ENCODE data around the gene CDK10.
A peak's percentile ranks its signal among the peaks of the same experiment; 100 is the strongest.

The CDK10 gene

DNA sequence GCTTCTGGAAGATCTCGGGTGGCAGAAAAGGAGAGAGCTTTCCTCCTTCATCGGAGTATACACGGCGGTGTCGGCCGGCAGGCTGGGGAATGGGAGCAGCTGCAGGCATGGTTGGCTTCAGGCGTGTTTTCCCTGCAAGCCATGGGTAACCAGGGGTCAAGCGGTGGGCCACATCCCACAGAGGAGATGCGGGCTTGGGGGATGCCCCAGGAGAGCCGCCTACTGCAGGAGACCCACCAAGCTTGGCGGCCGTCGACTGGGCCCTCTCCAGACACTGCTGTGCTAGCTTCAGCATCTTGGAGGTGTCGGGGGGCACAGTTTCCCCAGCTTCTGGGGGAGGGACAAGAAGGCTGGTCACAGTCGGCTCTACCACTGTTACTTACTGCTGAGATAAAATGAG lies 30.0 kb downstream of the CDK10 start:
- Histone ChIP-seq H3K4me1 (ENCODE audit: control insufficient read depth, insufficient read depth, low read length) (peaks cover 11% of the 10 kb centered on the region), H3K4me3 (ENCODE audit: low read length in 2 of 2) (no peak overlapping the region), H3K36me3 (ENCODE audit: control insufficient read depth in 2 of 2, insufficient read depth in 2 of 2, low read length in 2 of 2) (no peaks in the 10 kb centered on the region), H3K27me3 (ENCODE audit: control insufficient read depth in 1 of 2, insufficient read depth in 2 of 2, low read length in 2 of 2) (peaks cover 0 to 7% of the 10 kb centered on the region in 2 donors), H3K27ac (ENCODE audit: low read length) (no peak overlapping the region), H3K9ac (ENCODE audit: low read length in 2 of 2) (no peak overlapping the region), H3K9me3 (ENCODE audit: control insufficient read depth in 2 of 2, low read length in 2 of 2) (no peaks in the 10 kb centered on the region)

DNA sequence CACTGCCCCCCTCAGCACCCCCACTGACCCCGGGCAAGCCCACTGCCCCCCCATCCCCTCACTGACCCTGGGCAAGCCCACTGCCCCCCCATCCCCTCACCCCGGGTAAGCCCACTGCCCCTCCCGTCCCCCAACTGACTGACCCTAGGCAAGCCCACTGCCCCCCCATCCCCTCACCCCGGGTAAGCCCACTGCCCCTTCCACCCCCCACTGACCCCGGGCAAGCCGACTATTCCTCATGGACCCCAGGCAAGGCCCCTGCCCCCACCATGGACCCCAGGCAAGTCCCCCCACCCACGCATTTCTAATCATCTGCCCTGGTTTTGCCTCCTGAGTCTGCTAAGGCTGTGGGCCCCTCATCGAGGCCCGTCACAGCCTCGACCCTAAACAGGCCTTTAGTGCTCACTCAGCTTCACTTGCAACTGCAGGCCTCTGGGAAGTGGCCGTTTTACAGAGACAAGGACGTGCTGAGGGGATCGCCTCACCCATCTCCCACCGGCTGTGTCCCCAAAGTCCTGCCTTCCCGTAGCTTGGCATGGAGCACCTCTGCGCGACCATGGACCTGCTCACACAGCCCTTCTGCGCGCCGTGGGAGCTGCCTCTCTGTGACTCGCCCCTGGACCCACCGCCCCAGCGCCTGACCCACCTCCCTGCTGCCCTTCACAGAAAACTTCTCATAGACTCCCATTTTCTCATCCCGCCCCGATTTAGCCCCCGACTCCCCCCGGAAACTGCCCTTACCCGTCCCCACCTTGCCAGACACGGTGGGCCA lies 30.6 kb downstream of the CDK10 start:
- H3K4me1 ChIP-seq (ENCODE audit: control insufficient read depth, insufficient read depth, low read length) = peaks cover 13% of the 10 kb centered on the region
- H3K4me3 ChIP-seq (ENCODE audit: low read length in 2 of 2) = no peak overlapping the region
- peaks cover 0 to 2% of the 10 kb centered on the region in 2 donors for H3K27me3 ChIP-seq (ENCODE audit: control insufficient read depth in 1 of 2, insufficient read depth in 2 of 2, low read length in 2 of 2)
- no peak overlapping the region for H3K27ac ChIP-seq (ENCODE audit: low read length)
- H3K36me3 ChIP-seq (ENCODE audit: control insufficient read depth in 2 of 2, insufficient read depth in 2 of 2, low read length in 2 of 2) = no peaks in the 10 kb centered on the region
- no peaks in the 10 kb centered on the region for H3K9me3 ChIP-seq (ENCODE audit: control insufficient read depth in 2 of 2, low read length in 2 of 2)
- H3K9ac ChIP-seq (ENCODE audit: low read length in 2 of 2) = no peak overlapping the region

DNA sequence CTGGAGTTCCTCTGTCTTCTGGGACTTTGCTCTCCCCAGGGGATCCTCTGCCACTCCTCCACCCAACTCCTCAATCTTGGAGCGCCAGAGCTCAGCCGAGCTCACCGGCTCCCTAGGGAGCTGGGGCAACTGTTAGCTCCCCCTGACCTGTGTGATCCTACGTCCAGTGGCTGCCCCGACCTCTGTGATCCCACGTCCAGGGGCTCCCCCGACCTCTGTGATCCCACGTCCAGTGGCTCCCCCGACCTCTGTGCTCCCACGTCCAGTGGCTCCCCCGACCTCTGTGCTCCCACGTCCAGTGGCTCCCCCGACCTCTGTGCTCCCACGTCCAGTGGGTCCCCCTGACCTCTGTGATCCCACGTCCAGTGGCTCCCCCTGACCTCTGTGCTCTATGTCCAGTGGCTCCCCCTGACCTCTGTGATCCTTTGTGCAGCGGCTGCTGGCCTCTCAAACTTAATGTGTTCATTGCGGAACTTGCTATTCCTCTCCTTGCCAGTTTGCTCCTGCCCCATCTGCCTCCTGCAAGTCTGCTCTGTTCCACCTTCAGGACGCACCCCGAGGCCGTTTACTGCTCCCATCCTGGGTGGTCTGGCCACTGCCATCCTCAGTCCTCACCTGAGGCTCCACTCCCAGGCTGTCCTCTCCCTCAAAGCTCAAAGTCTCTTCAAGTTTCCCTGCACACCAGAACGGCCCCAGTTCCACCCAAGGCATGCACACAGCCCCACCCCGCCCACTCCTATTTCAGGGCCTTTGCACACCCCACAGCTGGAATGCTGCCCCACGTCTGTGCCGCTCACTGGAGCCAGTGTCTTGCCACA lies 31.4 kb downstream of the CDK10 start:
- H3K27me3 ChIP-seq (ENCODE audit: control insufficient read depth in 1 of 2, insufficient read depth in 2 of 2, low read length in 2 of 2) = no peaks in the 10 kb centered on the region
- peaks cover 19% of the 10 kb centered on the region for H3K4me1 ChIP-seq (ENCODE audit: control insufficient read depth, insufficient read depth, low read length)
- H3K27ac ChIP-seq (ENCODE audit: low read length) = no peak overlapping the region
- H3K9ac ChIP-seq (ENCODE audit: low read length in 2 of 2) = no peak overlapping the region
- H3K4me3 ChIP-seq (ENCODE audit: low read length in 2 of 2) = no peak overlapping the region
- peaks cover 0 to 3% of the 10 kb centered on the region in 2 donors for H3K36me3 ChIP-seq (ENCODE audit: control insufficient read depth in 2 of 2, insufficient read depth in 2 of 2, low read length in 2 of 2)
- no peaks in the 10 kb centered on the region for H3K9me3 ChIP-seq (ENCODE audit: control insufficient read depth in 2 of 2, low read length in 2 of 2)

DNA sequence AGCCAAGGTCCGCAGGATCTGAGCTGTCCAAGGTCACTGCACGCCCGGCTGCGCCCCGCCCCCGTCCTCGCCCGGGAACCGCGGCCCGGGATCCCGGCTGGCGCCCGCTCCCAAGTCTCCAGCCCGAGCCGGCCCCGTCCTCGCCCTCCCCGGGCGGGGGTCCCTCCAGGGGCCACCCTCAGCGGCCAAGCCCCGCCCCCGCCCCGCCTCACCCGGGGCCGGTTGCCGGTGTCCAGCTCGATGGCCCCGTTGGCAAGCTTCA lies 34.0 kb downstream of the CDK10 start:
- Histone ChIP-seq H3K4me1 (ENCODE audit: control insufficient read depth, insufficient read depth, low read length) (peaks cover 34% of the 10 kb centered on the region), H3K27me3 (ENCODE audit: control insufficient read depth in 1 of 2, insufficient read depth in 2 of 2, low read length in 2 of 2) (no peaks in the 10 kb centered on the region), H3K9me3 (ENCODE audit: control insufficient read depth in 2 of 2, low read length in 2 of 2) (no peaks in the 10 kb centered on the region), H3K27ac (ENCODE audit: low read length) (peak overlapping the region; percentile 84), H3K4me3 (ENCODE audit: low read length in 2 of 2) (peak overlapping the region; percentile 68 to 85), H3K9ac (ENCODE audit: low read length in 2 of 2) (peak overlapping the region; percentile 62 to 77), H3K36me3 (ENCODE audit: control insufficient read depth in 2 of 2, insufficient read depth in 2 of 2, low read length in 2 of 2) (peaks cover 7 to 13% of the 10 kb centered on the region in 2 donors)

DNA sequence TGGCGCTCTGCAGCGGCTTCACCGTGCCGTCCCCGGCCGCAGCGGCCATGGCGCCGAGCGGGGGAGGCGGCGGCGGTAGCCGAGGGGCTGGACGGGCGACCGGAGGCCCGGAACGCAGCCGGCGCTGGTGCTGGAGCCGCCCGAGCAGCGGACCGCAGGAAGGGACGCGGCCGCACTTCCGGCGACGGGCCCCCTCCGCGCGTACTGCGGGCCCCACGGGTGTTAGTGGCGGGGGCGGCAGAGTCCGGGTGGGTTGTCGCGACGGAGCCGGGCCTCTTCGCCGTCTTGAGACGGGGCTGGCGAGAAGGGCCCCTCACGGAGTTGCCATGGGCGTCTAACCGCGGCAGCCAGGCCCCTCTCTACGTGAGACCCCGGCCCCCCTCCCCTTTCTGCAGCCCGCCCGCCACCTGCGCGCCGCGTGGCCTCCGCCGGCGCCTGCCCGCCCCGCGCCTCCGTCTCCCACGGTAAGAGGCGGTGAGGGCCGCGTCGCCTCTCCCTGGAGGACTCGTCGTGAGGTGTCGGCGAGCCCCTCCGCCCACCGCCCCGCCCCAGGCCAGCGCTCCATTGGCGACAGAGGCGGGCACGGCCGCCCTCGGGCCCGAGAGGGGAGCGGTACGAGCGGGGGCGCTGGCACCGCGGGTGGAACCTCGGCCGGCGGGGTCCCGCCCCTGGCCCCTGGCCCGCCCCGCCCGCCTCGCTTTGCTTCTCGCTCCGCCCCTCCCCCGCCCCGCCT lies 34.5 kb downstream of the CDK10 start, which contains the start of the genes VPS9D1 and ZNF276:
Gene VPS9D1, minus strand, starts transcription at position 86 of the 733 bp plus-strand sequence. Its CDS starts 37 bp downstream, at position 49.
Gene ZNF276, plus strand, starts transcription at position 725 of the 733 bp plus-strand sequence. CDS start 104 bp downstream, outside the sequence.
- Histone ChIP-seq H3K4me1 (ENCODE audit: control insufficient read depth, insufficient read depth, low read length) (peaks cover 34% of the 10 kb centered on the region), H3K27me3 (ENCODE audit: control insufficient read depth in 1 of 2, insufficient read depth in 2 of 2, low read length in 2 of 2) (no peaks in the 10 kb centered on the region), H3K4me3 (ENCODE audit: low read length in 2 of 2) (peak within 1 kb of the TSS; percentile 75 to 85), H3K36me3 (ENCODE audit: control insufficient read depth in 2 of 2, insufficient read depth in 2 of 2, low read length in 2 of 2) (peaks cover 7 to 13% of the 10 kb centered on the region in 2 donors), H3K9ac (ENCODE audit: low read length in 2 of 2) (peak within 1 kb of the TSS; percentile 62 to 77), H3K27ac (ENCODE audit: low read length) (peak within 1 kb of the TSS; percentile 84), H3K9me3 (ENCODE audit: control insufficient read depth in 2 of 2, low read length in 2 of 2) (no peaks in the 10 kb centered on the region)

GRCh38 chr16:89721546-89722391 lies 35.3 kb downstream of the CDK10 start:
- Histone ChIP-seq H3K9ac (ENCODE audit: low read length in 2 of 2) (peak overlapping the region; percentile 62 to 77), H3K27me3 (ENCODE audit: control insufficient read depth in 1 of 2, insufficient read depth in 2 of 2, low read length in 2 of 2) (no peaks in the 10 kb centered on the region), H3K27ac (ENCODE audit: low read length) (peak overlapping the region; percentile 84), H3K9me3 (ENCODE audit: control insufficient read depth in 2 of 2, low read length in 2 of 2) (no peaks in the 10 kb centered on the region), H3K4me3 (ENCODE audit: low read length in 2 of 2) (peak overlapping the region; percentile 75 to 85), H3K4me1 (ENCODE audit: control insufficient read depth, insufficient read depth, low read length) (peaks cover 34% of the 10 kb centered on the region), H3K36me3 (ENCODE audit: control insufficient read depth in 2 of 2, insufficient read depth in 2 of 2, low read length in 2 of 2) (peaks cover 7 to 13% of the 10 kb centered on the region in 2 donors)

- Histone ChIP-seq H3K9ac (ENCODE audit: low read length in 2 of 2) (peak overlapping the region; percentile 62 to 77), H3K27ac (ENCODE audit: low read length) (peak overlapping the region; percentile 84), H3K27me3 (ENCODE audit: control insufficient read depth in 1 of 2, insufficient read depth in 2 of 2, low read length in 2 of 2) (no peaks in the 10 kb centered on the region), H3K4me1 (ENCODE audit: control insufficient read depth, insufficient read depth, low read length) (peaks cover 34% of the 10 kb centered on the region), H3K4me3 (ENCODE audit: low read length in 2 of 2) (peak overlapping the region; percentile 75 to 85), H3K36me3 (ENCODE audit: control insufficient read depth in 2 of 2, insufficient read depth in 2 of 2, low read length in 2 of 2) (peaks cover 9 to 17% of the 10 kb centered on the region in 2 donors), H3K9me3 (ENCODE audit: control insufficient read depth in 2 of 2, low read length in 2 of 2) (no peaks in the 10 kb centered on the region)
These were observed 36.1 kb downstream of the CDK10 start for GRCh38 chr16:89722392-89723278.

DNA sequence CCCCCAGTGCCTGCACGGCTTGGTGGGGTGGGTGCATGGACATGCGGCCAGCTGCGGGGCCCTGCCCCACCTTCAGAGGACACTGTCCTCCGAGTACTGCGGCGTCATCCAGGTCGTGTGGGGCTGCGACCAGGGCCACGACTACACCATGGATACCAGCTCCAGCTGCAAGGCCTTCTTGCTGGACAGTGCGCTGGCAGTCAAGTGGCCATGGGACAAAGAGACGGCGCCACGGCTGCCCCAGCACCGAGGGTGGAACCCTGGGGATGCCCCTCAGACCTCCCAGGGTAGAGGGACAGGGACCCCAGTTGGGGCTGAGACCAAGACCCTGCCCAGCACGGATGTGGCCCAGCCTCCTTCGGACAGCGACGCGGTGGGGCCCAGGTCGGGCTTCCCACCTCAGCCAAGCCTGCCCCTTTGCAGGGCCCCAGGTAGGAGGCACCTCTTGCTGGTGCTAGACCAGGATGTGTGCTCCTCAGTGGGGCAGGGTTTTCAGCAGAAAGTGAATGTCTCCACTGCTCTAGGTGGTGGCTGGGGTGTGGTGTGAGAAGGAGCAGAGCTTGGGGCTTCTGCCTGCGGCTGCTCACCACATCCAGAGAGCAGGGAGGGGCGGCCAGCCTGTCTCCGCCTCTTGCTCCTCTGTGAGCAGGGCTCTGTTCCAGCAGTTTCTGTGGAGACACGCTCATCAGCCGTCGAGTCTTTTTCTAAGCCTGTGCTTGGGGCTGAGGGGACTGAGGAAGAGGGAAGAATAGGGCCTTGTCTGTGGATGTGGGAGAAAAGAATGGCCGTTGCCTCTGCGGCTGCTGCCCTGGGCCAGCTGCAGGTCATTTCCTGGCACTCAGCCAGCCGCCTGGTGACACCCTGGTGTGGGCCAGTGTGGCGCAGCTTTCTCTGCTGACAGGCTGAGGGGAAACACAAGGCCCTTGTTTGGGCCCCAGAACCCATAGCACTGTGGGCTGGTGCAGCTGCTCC lies 37.1 kb downstream of the CDK10 start:
- Histone ChIP-seq H3K27me3 (ENCODE audit: control insufficient read depth in 1 of 2, insufficient read depth in 2 of 2, low read length in 2 of 2) (no peaks in the 10 kb centered on the region), H3K27ac (ENCODE audit: low read length) (no peak overlapping the region), H3K36me3 (ENCODE audit: control insufficient read depth in 2 of 2, insufficient read depth in 2 of 2, low read length in 2 of 2) (peaks cover 13 to 17% of the 10 kb centered on the region in 2 donors), H3K9ac (ENCODE audit: low read length in 2 of 2) (no peak overlapping the region), H3K4me3 (ENCODE audit: low read length in 2 of 2) (peak overlapping the region in 1 of 2 donors; percentile 85), H3K9me3 (ENCODE audit: control insufficient read depth in 2 of 2, low read length in 2 of 2) (no peaks in the 10 kb centered on the region), H3K4me1 (ENCODE audit: control insufficient read depth, insufficient read depth, low read length) (peaks cover 34% of the 10 kb centered on the region)

All from stomach smooth muscle (tissue), 2 donors.